AG09319 (cell line): ENCODE data around the gene NOL3.

Experiments used
- DNase-seq: peaks from one replicate; pipeline ENCODE4 v3.0.0-alpha.2; 2010; ENCODE audit warnings: low read depth; ENCODE audit errors: extremely low read depth
- CTCF ChIP-seq: IDR thresholded peaks from 2 replicates; pipeline ENCODE4 v1.5.1; 2011; ENCODE audit warnings: low read depth, mild to moderate bottlenecking, inconsistent platforms, low read length, moderate library complexity

The NOL3 gene

GRCh38 chr16:67188323-67188722 lies 18.0 kb downstream of the NOL3 start:
- TF ChIP-seq CTCF, result no peak
- DNase-seq, result no peak

- no peak for TF ChIP-seq CTCF
- no peak for DNase-seq
Measured at GRCh38 chr16:67188798-67189197, 18.5 kb downstream of the NOL3 start.

GRCh38 chr16:67190041-67190440 lies 19.7 kb downstream of the NOL3 start, which contains the start of gene EXOC3L1:
TSS of gene EXOC3L1 (minus strand) at chr16:67190136. CDS start at chr16:67189676, 460 bp downstream.
- TF ChIP-seq CTCF, result no peak
- no peak for DNase-seq

- DNase-seq, result no peak
- TF ChIP-seq CTCF, result no peak
Measured at GRCh38 chr16:67190448-67191399, 20.4 kb downstream of the NOL3 start.

- TF ChIP-seq CTCF, result no peak
Measured at GRCh38 chr16:67191411-67191994, 21.2 kb downstream of the NOL3 start.

GRCh38 chr16:67191995-67192681 lies 21.8 kb downstream of the NOL3 start, which contains the start of gene E2F4:
TSS of gene E2F4 (plus strand) at chr16:67192155. CDS start at chr16:67192228, 73 bp downstream.
- peak; percentile 80 for DNase-seq
- no peak for TF ChIP-seq CTCF

More at GRCh38 chr16:67191411-67191994, 21.2 kb downstream of the NOL3 start:
- no peak for DNase-seq
